GM21576 (cell line): Measurements from ENCODE around the gene GARIN5A.
"Not testable (repeated sequence)": the region's sequence is repeated elsewhere in the genome, so short reads cannot be mapped to it uniquely, and the experiment has no call there.

Experiments
- ATAC-seq: cut with Tn5 transposase; IDR thresholded peaks from one replicate; pipeline ENCODE4 v1.9.1; 2021; ENCODE audit warnings: mild to moderate bottlenecking, moderate library complexity; ENCODE audit not compliant: unreplicated experiment

Gene GARIN5A

DNA sequence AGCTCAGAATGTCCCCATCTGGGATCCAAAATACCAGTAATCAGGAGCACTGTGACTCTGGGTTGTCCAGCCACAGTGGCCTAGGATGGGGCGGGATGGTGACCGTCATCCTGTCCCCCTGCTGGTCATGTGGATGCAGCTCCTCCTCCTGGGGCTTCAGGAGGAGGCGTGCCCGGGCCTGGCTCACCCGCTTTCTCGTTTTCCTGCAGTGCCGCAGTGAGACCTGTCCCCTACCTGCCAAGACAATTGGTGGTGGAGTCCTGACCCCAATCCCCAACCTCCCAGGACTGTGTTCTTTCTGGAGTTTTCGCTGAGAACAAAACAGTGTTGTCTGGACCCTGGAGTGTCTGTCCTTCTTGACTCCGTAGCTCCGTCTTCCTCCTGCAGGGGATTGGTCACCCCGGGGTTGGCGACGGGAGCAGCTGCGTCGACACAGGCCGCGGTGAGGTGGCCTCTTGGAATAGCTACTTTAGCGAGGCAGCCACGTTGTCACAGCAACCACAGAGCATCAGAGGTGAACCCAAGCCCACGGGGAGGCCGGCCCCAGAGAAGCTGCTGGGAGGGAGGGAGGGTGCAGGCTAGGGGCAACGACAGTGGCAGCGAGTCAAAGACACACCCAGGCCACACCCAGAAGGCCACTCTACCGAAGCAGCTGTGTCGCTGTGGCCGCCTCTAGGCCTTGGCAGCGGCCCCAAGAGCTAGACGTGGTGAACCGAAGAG is 10.5 kb downstream of the GARIN5A start:
- ATAC-seq, result no peak

DNA sequence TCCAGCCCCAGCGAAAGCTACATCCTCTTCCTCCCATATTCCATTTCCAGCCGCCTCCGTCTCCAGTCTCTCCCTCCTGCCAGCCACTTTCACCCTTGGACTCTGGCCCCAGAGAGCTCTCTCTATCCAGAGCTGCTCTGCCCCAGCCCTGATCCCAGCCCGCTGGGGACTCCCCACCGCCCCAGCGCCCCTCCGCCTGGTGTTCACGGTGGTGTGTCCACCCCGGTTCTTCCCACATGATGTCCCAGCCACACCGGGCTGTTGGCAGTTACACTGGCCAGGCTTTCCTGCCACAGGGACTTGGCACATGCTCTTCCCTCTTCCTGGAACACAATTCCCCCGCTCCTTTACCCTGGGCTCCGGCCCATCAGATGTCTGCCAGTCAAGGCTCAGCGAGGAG is 11.6 kb downstream of the GARIN5A start:
- ATAC-seq, result no peak

DNA sequence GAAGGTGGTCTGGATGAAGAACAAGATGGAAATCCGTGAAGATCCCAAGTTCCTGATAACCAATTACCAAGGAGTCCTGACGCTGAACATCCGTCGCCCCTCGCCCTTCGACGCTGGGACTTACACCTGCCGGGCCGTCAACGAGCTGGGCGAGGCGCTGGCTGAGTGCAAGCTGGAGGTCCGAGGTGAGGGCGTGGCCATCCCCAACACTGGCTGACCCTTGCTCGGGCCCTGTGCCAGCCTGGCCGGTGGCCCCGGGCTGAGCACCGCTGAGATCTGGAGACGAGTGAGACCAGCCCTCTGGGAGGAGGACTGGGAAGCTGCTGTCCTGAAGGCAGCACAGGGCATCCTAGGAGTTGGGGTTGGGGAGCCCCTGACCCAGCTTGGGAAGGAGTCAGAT is 12.3 kb downstream of the GARIN5A start:
- no peak for ATAC-seq

DNA sequence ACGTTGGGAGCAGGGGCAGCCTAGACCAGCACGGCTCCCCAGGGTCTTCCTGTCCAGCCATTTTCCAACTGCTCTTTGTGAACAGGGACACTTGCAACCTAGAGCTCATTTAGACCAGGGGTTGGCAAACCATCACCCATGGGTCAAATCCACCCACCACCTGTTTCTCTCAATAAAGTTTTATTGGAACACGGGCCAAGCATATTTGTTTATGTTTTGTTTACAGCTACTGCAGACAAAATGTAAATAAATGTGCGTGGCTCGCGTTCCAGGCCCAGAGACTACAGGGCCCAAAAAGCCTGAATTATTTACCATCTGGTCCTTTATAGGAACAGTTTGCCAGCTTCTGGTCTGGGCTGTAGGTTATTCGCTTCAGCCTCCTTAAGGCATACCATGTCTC is 13.7 kb downstream of the GARIN5A start:
- no peak for ATAC-seq

DNA sequence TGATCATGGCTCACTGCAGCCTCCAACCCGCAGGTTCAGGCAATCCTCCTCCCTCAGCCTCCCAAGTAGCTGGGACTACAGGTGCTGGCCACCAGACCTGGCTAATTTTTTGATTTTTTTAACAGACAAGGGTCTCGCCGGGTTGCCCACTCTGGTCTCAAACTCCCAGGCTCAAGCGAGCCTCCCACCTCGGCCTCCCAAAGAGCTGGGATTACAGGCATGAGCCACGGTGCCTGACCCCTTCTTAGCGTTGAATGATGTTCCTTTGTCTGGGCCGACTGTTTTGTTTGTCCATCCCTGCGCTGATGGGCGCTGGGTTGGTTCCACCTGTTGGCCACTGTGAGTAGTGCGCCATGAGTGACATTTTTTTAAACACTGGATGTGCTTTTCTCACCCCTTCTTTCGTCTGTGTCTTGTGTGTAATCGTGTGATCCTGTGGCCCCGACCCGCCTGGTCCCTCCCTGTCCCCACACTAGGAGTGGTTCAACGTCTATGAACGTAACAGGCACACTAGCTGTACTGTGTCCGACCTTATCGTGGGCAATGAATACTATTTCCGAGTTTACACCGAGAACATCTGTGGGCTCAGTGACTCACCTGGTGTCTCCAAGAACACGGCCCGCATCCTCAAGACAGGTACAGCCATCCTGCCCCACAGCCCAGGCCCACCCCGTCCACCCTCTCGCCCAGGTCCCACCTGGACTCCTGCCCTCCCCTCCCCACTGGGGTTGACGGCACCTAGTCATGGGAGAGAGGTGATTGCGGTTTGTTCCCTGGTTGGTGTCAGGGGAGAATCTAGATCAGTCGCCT is 15.4 kb downstream of the GARIN5A start:
- ATAC-seq, result no peak

DNA sequence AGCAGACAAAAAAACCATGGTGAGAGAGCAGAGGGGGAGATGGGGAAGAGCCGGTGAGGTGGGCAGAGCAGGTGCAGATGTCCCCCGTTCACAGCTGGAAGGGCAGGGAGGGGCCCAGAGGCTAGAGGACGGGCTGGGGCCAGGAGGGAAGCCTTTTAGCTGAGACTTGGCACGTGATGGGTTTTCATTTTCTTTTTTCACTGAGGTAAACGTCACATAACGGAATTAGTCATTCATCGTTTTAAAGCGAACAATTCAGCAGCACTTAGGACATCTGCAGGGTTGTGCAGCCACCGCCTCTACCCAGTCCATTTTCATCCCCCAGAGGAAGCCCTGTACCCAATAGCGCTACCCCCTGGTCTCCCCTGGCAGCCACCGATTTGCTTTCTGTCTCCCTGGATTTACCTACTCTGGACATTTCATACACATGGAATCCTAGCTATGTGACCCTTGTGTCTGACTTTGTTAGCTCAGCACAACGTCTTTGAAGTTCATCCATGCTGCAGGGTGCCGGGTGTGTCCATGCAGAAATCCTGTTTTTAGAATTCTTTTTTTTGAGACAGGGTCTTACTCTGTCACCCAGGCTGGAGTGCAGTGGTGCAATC is 16.4 kb downstream of the GARIN5A start:
- ATAC-seq, result peak; percentile 59

DNA sequence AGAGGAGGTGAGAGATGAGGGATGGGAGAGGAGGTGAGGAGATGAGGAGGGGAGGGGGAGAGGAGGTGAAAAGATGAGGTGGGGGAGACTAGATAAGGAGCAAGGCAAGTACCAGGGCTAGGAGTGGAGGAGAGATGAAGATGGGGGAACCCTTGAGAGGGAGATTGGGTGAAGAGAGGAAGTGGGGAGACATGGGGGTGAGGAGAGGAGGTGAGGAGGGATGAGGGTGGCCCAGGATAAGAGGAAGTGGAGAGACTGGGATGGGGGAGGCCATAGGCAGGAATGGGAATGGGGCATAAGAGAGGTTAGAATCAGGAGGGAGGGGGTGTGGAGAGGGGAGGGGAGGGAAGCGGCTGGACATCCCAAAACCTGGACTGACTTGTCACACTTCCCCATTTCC is 17.0 kb downstream of the GARIN5A start:
- ATAC-seq, result no peak

DNA sequence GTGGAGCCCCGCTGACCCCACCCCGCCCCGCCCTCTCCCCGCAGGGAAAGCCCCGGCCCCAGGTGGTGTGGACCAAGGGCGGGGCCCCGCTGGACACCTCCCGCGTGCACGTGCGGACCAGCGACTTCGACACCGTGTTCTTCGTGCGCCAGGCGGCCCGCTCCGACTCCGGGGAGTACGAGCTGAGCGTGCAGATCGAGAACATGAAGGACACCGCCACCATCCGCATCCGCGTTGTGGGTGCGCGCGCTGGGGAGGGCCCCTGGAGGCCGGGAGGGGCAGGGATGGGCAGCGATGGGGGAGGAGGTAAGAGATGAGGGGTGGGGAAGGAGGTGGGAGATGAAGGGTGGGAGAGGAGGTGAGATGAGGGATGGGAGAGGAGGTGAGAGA is 17.6 kb downstream of the GARIN5A start:
- no peak for ATAC-seq

DNA sequence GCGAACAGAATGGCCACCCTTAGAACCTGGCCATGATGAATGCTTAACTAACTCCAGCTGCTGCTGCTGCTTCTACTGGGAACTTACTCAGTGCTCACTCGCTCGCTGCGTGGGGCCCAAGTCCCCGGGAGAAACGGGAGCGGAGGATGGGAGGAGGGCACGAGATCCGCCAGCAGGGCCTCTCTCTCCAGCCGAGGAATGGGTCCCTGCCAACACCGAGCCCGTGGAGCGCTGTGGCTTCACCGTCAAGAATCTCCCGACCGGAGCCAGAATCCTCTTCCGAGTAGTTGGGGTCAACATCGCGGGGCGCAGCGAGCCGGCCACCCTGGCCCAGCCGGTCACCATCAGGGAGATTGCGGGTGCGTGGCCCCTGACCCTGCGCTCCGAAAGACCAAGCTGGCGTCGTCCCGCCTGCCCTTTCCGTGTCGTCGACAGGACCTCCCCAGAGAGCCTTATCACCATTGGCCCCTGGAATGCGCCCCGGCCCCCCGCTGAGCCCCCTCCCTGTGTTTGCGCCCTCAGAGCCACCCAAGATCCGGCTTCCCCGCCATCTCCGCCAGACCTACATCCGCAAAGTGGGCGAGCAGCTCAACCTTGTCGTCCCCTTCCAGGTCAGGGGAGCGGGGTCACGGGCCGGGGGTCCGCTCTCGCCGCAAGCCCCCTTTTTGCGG is 18.1 kb downstream of the GARIN5A start:
- ATAC-seq, result no peak

DNA sequence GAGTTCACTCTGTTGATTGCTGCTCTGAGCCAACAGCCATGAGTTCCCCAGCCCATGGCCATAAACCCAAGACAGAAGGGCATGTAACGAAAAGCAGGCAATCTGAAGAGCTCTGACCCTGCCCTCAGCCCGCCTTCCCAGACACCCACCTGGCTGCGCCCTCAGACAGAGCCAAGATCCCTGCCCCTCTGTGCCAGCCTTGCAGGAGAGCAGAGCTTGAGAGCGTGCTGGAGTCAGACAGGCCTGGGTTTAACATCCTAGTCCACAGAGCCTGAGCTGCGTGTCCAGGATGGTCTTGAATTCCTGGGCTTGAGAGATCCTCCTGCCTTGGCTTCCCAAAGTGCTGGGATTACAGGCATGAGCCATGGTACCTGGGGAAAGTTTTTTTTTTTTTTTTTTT is 19.3 kb downstream of the GARIN5A start:
- ATAC-seq, result no peak

DNA sequence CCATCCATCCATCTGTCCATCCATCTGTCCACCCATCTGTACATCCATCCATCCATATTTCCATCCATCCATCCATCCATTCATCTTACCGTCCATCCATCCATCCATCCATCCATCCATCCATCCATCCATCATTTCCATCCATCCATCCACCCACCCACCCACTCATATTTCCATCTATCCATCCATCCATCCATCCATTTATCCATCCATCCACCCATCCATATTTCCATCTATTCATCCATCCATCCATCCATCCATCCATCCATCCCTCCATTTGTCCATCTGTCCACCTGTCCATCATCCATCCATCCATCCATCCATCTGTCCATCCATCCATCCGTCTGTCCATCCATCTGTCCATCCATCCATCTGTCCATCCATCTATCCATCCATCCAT is 20.7 kb downstream of the GARIN5A start:
- ATAC-seq, result no peak

DNA sequence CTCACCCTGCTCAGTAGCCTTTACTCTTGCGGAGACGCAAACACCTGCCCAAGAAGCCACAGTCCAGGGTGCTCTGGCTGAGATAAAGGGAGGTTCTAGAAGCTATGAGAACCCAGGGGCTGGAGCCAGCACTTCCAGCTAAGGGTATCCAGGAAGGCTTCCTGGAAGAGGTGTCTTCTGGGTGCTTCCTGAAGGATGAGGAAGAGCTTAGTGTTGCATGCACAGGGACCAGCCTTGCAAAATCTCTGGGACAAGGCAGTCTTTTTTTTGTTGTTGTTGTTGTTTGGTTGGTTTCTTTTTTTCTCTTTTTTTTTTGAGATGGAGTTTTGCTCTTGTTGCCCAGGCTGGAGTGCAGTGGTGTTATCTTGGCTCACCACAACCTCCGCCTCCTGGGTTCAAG is 23.4 kb downstream of the GARIN5A start:
- no peak for ATAC-seq

DNA sequence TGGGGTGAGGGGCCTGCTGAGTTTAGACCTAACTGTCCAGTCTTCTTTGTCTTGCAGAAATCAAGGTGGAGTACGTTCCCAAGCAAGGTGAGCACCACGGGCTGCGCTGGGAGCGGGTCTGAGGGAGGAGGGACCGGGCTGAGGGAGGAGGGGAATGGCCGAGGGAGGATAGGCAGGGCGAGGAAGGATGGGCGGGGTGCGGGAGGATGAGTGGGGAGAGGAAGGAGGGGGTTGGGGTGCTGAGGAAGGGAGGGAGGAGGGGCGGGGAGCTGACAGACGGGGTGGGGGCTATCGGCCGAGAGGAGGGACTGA is 25.5 kb downstream of the GARIN5A start:
- no peak for ATAC-seq

DNA sequence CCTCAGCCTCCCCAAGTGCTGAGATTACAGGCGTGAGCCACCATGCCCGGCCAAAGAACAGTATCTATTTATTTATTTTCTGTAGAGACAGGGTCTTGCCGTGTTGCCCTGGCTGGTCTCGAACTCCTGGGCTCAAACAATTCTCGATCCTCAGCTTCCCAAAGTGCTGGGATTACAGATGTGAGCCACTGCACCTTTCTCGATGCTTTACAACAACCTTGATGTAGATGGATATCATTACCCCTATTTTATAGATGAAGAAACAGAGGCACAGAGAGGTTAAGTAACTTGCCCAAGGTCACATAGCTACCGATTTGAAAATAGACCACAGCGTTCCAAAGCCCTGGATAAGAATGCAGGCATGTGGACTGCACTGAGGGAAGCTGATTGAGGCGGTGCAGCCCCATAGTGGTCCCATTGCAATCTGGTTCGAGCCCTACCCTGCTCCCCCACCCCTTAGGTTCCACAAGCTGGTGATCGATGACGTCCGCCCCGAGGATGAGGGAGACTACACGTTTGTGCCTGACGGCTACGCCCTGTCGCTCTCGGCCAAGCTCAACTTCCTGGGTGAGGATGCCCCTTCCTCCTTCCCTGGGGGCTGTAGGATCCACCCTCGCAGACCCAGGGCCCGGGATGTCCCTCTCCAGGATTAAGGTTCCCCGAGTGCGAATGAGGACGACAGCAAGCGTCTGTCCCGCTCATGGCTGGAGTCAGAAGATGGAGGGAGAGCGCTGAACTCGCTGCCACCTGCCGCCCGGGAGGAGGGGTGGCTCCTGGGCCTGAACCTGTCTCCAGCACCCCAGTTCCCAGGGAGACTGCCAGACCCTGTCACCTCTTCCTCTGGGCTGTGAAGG is 26.1 kb downstream of the GARIN5A start:
- ATAC-seq, result no peak

DNA sequence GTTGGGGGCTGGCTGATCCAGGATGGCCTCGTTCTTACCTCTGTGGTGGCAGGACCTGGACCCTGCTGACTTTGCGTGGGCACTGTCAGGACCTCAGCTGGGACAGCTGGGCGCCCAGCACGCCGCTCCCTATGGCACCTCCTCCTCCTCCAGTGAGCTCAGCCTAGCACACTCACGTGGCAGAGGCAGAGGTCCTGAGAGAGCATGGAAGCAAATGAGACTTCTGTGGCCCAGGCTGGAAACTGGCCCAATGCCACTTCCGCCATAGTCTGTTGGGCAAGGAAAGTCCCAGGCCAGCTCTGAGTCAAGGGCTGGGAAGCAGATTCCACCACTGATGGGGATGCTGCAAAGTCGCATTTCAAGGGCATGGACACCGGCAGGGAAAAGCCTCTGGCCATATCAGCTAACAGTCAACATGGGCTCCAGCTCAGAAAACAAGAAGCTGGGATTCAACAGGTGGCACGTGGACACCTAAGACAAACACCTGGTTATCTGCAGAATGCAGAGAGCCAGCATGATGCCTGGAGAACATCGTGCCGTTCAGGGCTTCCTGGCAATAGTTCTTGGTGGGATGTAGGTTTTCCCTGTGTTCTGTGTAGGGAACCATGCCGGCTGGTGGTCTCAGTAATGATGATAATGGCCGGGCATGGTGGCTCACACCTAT is 27.3 kb downstream of the GARIN5A start:
- ATAC-seq, result no peak

DNA sequence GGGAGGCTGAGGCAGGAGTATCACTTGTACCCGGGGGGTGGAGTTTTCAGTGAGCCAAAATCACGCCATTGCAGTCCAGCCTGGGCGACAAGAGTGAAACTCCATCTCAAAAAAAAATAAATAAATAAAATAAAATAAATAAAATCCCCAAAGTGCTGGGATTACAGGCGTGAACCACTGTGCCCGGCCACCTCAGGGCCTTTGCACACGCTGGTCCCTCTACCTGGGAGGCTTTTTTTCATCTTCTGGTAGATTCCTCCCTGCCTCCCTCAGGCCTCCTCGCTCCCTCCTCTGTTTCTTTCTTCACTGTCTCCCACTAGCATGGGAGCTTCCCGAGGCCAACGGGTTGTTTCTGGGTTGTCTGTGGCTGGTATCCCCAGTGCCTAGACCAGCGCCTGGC is 28.9 kb downstream of the GARIN5A start:
- ATAC-seq, result no peak

DNA sequence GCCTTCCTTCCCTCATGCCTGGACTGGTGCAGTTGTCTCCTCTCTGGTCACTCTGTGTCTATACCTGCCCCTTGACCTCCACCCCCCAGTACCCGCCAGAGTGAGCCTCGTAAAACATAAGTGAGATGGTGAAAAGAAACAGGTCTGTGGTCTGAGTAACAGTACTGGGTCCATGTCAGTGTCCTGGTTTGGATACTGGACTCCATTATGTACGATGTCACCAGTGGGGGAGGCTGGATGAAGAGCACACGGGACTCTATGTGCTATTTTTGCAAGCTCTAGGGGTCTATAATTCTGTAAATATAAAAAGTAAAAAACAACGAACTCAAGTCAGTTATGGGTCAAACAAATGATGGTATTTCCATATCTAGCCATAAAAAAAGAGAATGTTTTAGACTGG is 29.6 kb downstream of the GARIN5A start:
- ATAC-seq, result no peak

DNA sequence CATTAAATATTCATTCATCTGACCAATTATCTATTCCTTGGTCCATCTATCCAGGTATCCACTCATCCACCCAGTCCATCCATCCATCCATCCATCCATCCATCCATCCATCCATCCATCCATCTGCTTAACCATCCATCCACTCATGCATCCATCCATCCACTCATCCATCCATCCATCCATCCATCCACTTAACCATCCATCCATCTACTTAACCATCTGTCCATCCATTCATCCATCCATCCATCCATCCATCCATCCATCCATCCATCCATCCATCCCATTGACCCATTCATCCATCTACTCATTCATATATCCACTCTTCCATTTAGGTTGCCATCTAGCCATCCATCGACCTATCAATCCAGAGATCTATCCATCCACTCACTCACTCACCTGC is 32.6 kb downstream of the GARIN5A start:
- no peak for ATAC-seq

DNA sequence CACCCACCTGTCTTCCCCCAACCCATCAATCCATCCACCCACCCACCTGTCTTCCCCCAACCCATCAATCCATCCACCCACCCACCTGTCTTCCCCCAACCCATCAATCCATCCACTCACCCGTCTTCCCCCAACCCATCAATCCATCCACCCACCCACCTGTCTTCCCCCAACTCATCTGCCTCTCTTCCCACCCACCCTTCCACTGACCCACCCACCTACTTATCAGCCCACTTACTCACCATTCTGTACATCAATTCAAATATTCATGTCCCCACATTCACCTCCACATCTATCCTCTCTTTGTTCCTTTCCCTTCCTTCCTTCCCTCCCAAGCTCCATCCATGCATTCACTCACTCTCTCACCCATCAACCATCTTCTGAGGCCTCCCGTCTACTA is 37.5 kb downstream of the GARIN5A start:
- ATAC-seq, result not testable (repeated sequence)

DNA sequence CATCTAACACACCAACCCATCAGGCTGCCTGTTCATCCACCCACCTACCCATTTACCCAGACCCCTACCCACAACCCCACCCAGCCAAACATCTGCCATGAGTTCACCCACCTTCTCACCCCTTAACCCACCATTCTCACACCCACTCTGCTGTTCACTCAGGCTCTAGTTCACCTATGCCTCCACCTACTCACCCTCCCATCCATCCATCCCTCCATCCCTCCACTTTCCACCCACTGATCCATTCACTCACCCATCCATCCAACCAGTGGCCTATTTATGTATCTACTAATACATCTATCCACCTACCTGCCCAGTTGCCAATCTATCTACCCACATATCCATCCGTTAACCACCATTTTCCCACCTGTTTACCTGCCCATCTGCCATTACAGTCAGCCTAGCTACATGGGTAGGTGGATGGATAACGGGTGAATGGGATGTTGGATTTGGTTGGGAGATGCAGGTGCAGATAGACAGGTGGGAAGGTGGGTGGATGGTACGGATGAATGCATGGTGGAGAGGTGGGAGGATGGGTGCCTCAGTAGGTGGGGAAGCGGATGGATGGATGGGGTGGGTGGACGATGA is 38.7 kb downstream of the GARIN5A start:
- no peak for ATAC-seq
